HepG2 (cell line): Measurements from ENCODE around the gene UGP2.

Source experiments
- ARNTL ChIP-seq: sonication (generic); formaldehyde crosslinking; IDR thresholded peaks from 2 replicates; pipeline ENCODE4 v1.4.0; 2020; ENCODE audit warnings: mild to moderate bottlenecking, missing genetic modification reagents
- EP300 ChIP-seq, 3 experiments: sonication (generic) in 1 of 3; formaldehyde crosslinking in 1 of 3; IDR thresholded peaks; 2 replicates each; pipeline versions ENCODE4 v1.5.1 to v1.6.1; 2011 to 2020; ENCODE audit warnings: low read depth in 2 of 3, low read length in 2 of 3, borderline replicate concordance in 1 of 3, improper control_type of control experiment in 1 of 3, mild to moderate bottlenecking in 1 of 3, missing genetic modification reagents in 1 of 3, moderate library complexity in 1 of 3
- FOXA1 ChIP-seq, 2 experiments: fragments of 450-650 bp in 1 of 2; sonication (generic) in 1 of 2; formaldehyde crosslinking in 1 of 2; IDR thresholded peaks; 2 replicates each; pipeline versions ENCODE4 v1.4.0 to v1.6.1; 2016 to 2020; ENCODE audit warnings: missing genetic modification reagents in 1 of 2
- HES4 ChIP-seq: sonication (generic); formaldehyde crosslinking; IDR thresholded peaks from 2 replicates; pipeline ENCODE4 v1.9.0; 2021; ENCODE audit warnings: mild to moderate bottlenecking, missing genetic modification reagents, borderline replicate concordance
- MXI1 ChIP-seq: IDR thresholded peaks from 3 replicates; pipeline ENCODE4 v1.6.1; 2012; ENCODE audit warnings: low read depth, low read length, inconsistent platforms, borderline replicate concordance
- POGZ ChIP-seq: sonication (generic); formaldehyde crosslinking; IDR thresholded peaks from 2 replicates; pipeline ENCODE4 v1.4.0; 2020; ENCODE audit warnings: mild to moderate bottlenecking, missing genetic modification reagents
- STAT6 ChIP-seq: sonication (generic); formaldehyde crosslinking; IDR thresholded peaks from 2 replicates; pipeline ENCODE4 v1.4.0; 2020; ENCODE audit warnings: missing genetic modification reagents, mild to moderate bottlenecking, borderline replicate concordance

- TF ChIP-seq MXI1 (no peak), HES4 (CRISPR knock-in tag) (no peak), POGZ (CRISPR knock-in tag) (no peak), FOXA1 (IDR thresholded peaks at IDR 0.05) (no peak), FOXA1 (CRISPR knock-in tag; IDR thresholded peaks at IDR 0.05) (no peak), EP300 (IDR thresholded peaks at IDR 0.05; ENCODE audit: low read depth in 2 of 2, low read length in 2 of 2) (no peak), EP300 (CRISPR knock-in tag; IDR thresholded peaks at IDR 0.05; ENCODE audit: borderline replicate concordance) (no peak), ARNTL (CRISPR knock-in tag) (no peak), STAT6 (no peak)
Measured at GRCh38 chr2:63891488-63892030, 49.9 kb downstream of the UGP2 start.
